ENCODE measurements around the gene RNF17. TPM values are rescaled to one million over a fixed set of nuclear protein-coding genes. Genes with fewer than 3 reads are reported as not detected.

RNF17 gene
- total and polyA plus RNA-seq, 2 of the 8 experiments (the other 6 are each of a cell fraction or from before 2014, with no cell fraction given) = not detected

- H2BK5ac ChIP-seq (ENCODE audit: low read depth, low read length) = no peak overlapping the region
- H3K56ac ChIP-seq (replicated peaks; ENCODE audit: insufficient read length, low read depth, low read length) = no peak overlapping the region
- H2BK20ac ChIP-seq (ENCODE audit: low read length) = no peak overlapping the region
- ChIA-PET POLR2A (ENCODE audit: partially characterized antibody) (no interaction called here), CTCF (ENCODE audit: partially characterized antibody) (interaction anchor here (0.7 kb wide), 1 partner anchor 165 kb away, joined by 3 read pairs; no protein-coding TSS in a partner anchor)
- H4K20me1 ChIP-seq (replicated peaks in 1 of 2; ENCODE audit: control insufficient read depth in 1 of 2, insufficient read depth in 2 of 2, low read length in 2 of 2) = no peaks in the 10 kb centered on the region
- H2AFZ ChIP-seq (ENCODE audit: low read length) = no peak overlapping the region
- no peak overlapping the region for H4K5ac ChIP-seq (ENCODE audit: insufficient read length, low read depth, low read length)
- H3K79me1 ChIP-seq (ENCODE audit: low read depth, low read length) = no peaks in the 10 kb centered on the region
- H3K4me3 ChIP-seq (ENCODE audit: extremely low read depth in 1 of 4, insufficient read depth in 2 of 4, low read depth in 3 of 4, low read length in 4 of 4) = no peak overlapping the region
- H4K8ac ChIP-seq (ENCODE audit: extremely low read depth, insufficient read depth, low read length) = no peak overlapping the region
- H4K91ac ChIP-seq (replicated peaks; ENCODE audit: insufficient read length, low read length) = no peak overlapping the region
- H3K4me1 ChIP-seq (replicated peaks in 1 of 4; ENCODE audit: control insufficient read depth in 3 of 4, insufficient read depth in 4 of 4, low read length in 3 of 4) = peaks cover 0 to 2% (median 0%) of the 10 kb centered on the region in 4 experiments; a peak in 2 of 7 replicates
- no peaks in the 10 kb centered on the region for H3K23me2 ChIP-seq (ENCODE audit: low read depth, low read length)
- no peak overlapping the region for H3K9ac ChIP-seq (replicated peaks in 1 of 4; ENCODE audit: extremely low read depth in 1 of 4, low read depth in 3 of 4, low read length in 3 of 4)
- H2BK12ac ChIP-seq (ENCODE audit: low read depth, low read length) = no peak overlapping the region
- H2BK15ac ChIP-seq (ENCODE audit: low read length) = no peak overlapping the region
- no peak overlapping the region for H2BK120ac ChIP-seq (replicated peaks; ENCODE audit: low read depth, low read length)
- H3K18ac ChIP-seq (ENCODE audit: extremely low read depth, low read length) = no peak overlapping the region
- H3K9me3 ChIP-seq (ENCODE audit: insufficient read depth in 2 of 2, low read depth in 1 of 2, low read length in 1 of 2) = no peaks in the 10 kb centered on the region
- no peaks in the 10 kb centered on the region for H3K79me2 ChIP-seq (ENCODE audit: control insufficient read depth in 1 of 2, insufficient read depth in 2 of 2, low read length in 2 of 2)
- no peak for FAIRE-seq
- H3K4ac ChIP-seq (replicated peaks; ENCODE audit: insufficient read length, low read depth, low read length) = no peak overlapping the region
- no peak for TF ChIP-seq RXRA (IDR thresholded peaks at IDR 0.05; ENCODE audit: insufficient read depth, low read depth, low read length)
- TF ChIP-seq KDM1A (IDR thresholded peaks at IDR 0.05; ENCODE audit: borderline replicate concordance, low read length) = no peak
- TF ChIP-seq MAFK (IDR thresholded peaks at IDR 0.05; ENCODE audit: low read depth, low read length) = no peak
- DNase-seq (ENCODE audit: low read depth in 1 of 2, low spot score in 2 of 2) = no peak
- H3K27ac ChIP-seq (ENCODE audit: low read depth, low read length) = no peak overlapping the region
- no peaks in the 10 kb centered on the region for H3K36me3 ChIP-seq (ENCODE audit: control insufficient read depth in 2 of 4, insufficient read depth in 4 of 4, low read length in 3 of 4)
- H2AK5ac ChIP-seq (ENCODE audit: low read depth, low read length) = no peak overlapping the region
- H3K14ac ChIP-seq (ENCODE audit: insufficient read length) = no peak overlapping the region
- no peak overlapping the region for H3K23ac ChIP-seq (ENCODE audit: insufficient read length)
- 93% methylated on average over 6 of the region's 6 CpGs; no CpG with 5 or more reads in 1 of the 2 experiments for WGBS, 2 experiments (ENCODE audit: extremely low coverage in 1 of 2, insufficient coverage in 1 of 2, insufficient read length in 1 of 2, insufficient replicate concordance in 2 of 2, low coverage in 1 of 2, low lambda C conversion rate in 2 of 2, missing lambda C conversion rate in 1 of 2)
- H3K4me2 ChIP-seq (ENCODE audit: insufficient read depth in 1 of 2, low read depth in 2 of 2, low read length in 2 of 2) = no peak overlapping the region
- no peaks in the 10 kb centered on the region for H3K27me3 ChIP-seq (replicated peaks in 1 of 4; ENCODE audit: control insufficient read depth in 3 of 4, extremely low read depth in 1 of 4, insufficient read depth in 3 of 4, low read length in 3 of 4)
Observed at GRCh38 chr13:24875566-24875965, 111.6 kb downstream of the RNF17 start.
